HK-2 (cell line): ENCODE data around the gene ABCA4.
"Not testable (repeated sequence)": the region's sequence is repeated elsewhere in the genome, so short reads cannot be mapped to it uniquely, and the experiment has no call there.

ENCODE experiments used
- DNase-seq: peaks from one replicate; pipeline ENCODE4 v3.0.0-alpha.2; 2018; ENCODE audit not compliant: unreplicated experiment

ABCA4 gene

GRCh38 chr1:94004924-94005323 is 116.0 kb downstream of the ABCA4 start:
- DNase-seq = no peak

- no peak for DNase-seq
Measured at GRCh38 chr1:94002046-94002787, 118.7 kb downstream of the ABCA4 start.

GRCh38 chr1:94001397-94002045 is 119.4 kb downstream of the ABCA4 start:
- no peak for DNase-seq

GRCh38 chr1:94000510-94001282 is 120.3 kb downstream of the ABCA4 start:
- DNase-seq = no peak

GRCh38 chr1:93999840-94000415 is 121.0 kb downstream of the ABCA4 start:
- DNase-seq = no peak

GRCh38 chr1:93998532-93998931 is 122.4 kb downstream of the ABCA4 start:
- not testable (repeated sequence) for DNase-seq

- no peak for DNase-seq
Measured at GRCh38 chr1:93997756-93998155, 123.2 kb downstream of the ABCA4 start.

- no peak for DNase-seq
Measured at GRCh38 chr1:93995837-93996536, 125.0 kb downstream of the ABCA4 start.

GRCh38 chr1:93993731-93994130 is 127.2 kb downstream of the ABCA4 start:
- no peak for DNase-seq

GRCh38 chr1:93992954-93993353 is 128.0 kb downstream of the ABCA4 start:
- no peak for DNase-seq

- no peak for DNase-seq
Measured at GRCh38 chr1:93992190-93992589, 128.8 kb downstream of the ABCA4 start.

- no peak for DNase-seq
Measured at GRCh38 chr1:93991271-93991670, 129.7 kb downstream of the ABCA4 start.

GRCh38 chr1:93990477-93990876 is 130.5 kb downstream of the ABCA4 start:
- not testable (repeated sequence) for DNase-seq

GRCh38 chr1:93990010-93990409 is 130.9 kb downstream of the ABCA4 start:
- no peak for DNase-seq

- no peak for DNase-seq
Measured at GRCh38 chr1:93989601-93990000, 131.3 kb downstream of the ABCA4 start.

GRCh38 chr1:93988634-93989350 is 132.2 kb downstream of the ABCA4 start:
- DNase-seq = no peak

- DNase-seq = no peak
Measured at GRCh38 chr1:93981274-93981667, 139.7 kb downstream of the ABCA4 start.

- no peak for DNase-seq
Measured at GRCh38 chr1:93980320-93981273, 140.4 kb downstream of the ABCA4 start.

GRCh38 chr1:93979718-93980319 is 141.1 kb downstream of the ABCA4 start:
- no peak for DNase-seq
